Posterior vena cava (tissue), 2 donors: ENCODE results near the gene NKPD1. TPM values are rescaled to one million over a fixed set of nuclear protein-coding genes. Genes with fewer than 3 reads are reported as not detected.
"Not testable (repeated sequence)": the region's sequence is repeated elsewhere in the genome, so short reads cannot be mapped to it uniquely, and the experiment has no call there.

Experiments used
- DNase-seq: peaks from one replicate; pipeline ENCODE4 v3.0.0-alpha.2; 2020; ENCODE audit warnings: low spot score
- intact Hi-C, 2 donors: fragments of 100-400 bp; cut with DNase I; formaldehyde crosslinking; loops; one replicate each; pipeline versions ENCODE4 v1.14.1 to v1.14.2; 2022 to 2023
- total RNA-seq, 2 donors: library from RNA; stranded (reverse); fragmentation: NEBNext Ultra II Directional; extraction: Animal tissue kit (Norgen Biotek cat#: 25700); gene quantifications; one replicate each; pipeline ENCODE4 v1.2.1, GENCODE V29; 2021
- donor health status: DM: yes; HTN: yes; CAD: no.
- donor health status: DM: yes; HTN: yes; CAD: no.

NKPD1 gene
- total RNA-seq, 2 donors from 2014 or later: not detected

DNA sequence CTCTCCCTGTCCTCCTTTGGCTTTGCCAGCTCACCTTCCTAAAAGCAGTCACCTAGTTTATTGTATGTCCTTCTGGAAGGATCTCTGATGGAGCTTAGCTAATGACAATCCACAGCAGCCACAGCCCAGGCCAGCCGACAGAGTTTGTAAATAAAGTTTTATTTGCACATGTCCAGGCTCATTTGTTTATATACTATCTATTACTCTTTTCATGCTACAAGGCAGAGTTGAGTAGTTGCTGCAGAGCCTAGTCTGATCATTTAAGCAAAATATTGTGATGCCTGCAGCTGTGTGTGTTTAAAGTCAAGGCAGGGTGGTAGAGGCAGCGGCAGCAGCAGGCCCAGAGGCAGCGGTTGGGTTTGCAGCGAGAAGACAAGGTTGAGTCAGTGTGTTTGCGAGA is 32.6 kb downstream of the NKPD1 start:
- intact Hi-C loops: no loop called here
- DNase-seq: no peak

DNA sequence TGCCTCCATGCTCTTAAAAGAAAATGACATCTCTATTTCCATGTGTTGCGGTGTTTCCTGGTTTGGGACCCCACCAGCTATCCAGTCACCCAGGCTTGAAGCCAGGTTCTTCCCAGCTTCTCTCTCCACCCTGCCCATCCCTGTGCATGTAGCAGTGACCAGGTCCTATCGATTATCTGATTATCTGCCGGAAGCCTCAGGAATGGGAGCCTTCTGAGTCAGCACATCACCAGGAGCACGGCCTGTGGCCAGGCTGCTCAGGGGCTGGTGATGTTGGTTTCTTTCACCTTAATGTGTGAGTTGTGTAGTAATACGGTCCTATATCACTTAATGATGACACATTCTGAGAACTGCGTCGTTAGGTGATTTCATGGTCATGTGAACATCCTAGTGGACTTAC is 34.1 kb downstream of the NKPD1 start:
- DNase-seq: no peak
- intact Hi-C loops: no loop called here

DNA sequence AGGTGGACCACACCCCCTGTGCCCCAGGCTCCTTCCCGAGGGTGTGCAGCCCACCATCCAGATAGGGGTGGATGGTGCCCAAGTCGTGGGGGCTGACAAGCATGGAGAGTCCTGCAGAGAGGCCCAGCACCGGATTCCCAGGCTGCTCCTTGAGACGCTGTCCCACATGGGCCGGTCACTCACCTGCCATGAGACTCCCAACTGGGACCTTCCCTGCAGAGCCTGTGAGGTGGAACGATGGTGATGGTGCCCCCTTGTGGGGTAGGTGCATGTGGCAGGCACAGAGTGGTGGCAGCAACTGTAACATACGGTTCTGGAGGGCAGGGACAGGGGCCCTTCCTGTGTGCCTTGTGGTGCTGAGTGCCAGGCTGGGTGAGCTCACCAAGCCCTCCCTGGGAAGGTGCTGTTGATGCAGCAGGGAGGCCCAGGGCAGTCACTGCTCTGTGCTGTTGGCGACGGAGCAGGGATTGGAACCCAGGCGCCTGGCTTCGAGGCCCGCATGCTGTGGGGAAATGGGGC is 34.7 kb downstream of the NKPD1 start:
- intact Hi-C loops: no loop called here
- DNase-seq: no peak

DNA sequence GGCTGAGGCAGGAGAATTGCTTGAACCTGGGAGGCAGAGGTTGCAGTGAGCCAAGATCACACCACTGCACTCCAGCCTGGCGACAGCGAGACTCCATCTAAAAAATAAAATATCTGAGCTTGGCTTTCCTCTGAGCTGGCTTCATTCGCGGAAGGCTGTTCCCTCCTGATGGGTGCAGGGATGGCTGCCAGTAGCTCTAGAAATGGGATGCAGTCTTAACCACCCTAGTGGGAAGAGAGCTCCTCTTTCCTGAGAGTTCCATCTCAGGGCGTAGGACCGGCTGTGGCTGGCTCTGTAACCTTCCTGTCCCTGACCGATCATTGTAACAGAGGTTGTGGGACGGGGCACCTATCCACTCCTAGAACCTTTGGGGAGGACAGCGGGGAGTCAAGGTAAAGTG is 35.4 kb downstream of the NKPD1 start:
- intact Hi-C loops: no loop called here
- no peak for DNase-seq

DNA sequence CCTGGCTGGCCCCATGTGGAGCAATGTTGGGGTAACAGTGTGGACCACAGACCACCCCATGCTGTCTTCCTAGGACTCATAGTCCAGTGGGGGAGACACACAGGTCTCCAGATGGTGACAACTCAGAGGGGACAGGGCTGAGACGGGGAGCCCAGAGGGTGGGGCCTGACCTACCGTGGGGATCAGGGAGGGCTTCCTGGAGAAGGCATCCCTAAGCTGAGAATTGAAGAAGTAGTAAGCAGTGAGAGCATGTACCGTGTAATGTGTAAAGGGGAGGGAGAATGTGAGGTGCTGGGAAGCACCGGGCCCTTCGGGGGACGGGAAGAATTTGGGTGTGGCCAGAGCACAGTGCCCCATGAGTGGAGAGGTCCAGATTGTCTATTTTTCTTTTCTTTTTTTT is 36.8 kb downstream of the NKPD1 start:
- no peak for DNase-seq
- intact Hi-C loops: no loop called here

DNA sequence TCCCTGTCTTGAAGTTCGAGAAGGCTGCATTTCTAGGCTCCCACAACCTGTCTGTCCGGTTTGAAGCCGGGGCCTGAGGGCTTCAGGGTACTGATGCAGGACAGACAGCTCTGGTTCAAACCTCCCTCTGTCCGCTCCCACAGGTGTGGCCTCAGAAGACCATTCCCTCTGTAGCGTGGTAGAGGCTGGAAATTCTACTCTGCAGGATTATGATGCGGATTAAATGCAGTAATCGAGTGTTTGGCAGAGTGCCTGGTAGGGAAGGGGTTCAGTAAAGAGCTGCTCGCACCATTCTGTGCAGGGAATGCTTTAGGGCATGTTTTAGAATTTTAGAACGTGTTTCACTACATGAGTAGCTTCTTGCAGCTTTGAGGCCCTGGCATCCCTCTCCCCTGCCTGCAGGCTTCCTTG is 37.3 kb downstream of the NKPD1 start:
- intact Hi-C loops: no loop called here

DNA sequence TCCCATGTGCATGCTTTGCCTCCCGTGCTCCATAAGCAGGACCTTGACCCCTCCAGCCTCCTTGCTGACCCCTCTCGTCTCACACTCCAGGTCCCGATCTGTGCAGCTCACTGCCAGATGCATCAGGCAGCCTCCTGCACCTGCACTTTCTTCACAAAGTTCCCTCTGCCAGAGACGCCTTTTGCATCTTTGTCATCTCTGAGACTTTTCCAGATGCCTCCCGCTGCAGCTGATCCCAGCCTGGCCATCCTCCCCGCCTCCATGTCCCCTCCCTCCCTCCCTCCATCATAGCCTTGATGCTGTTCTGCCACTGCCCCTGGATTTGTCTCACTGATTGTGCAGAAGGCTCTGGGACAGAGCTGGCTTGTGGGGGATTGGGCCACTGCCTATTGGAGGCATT is 38.0 kb downstream of the NKPD1 start:
- DNase-seq: no peak
- intact Hi-C loops: no loop called here

More for the DNA sequence above, 37.3 kb downstream of the NKPD1 start:
- no peak for DNase-seq

DNA sequence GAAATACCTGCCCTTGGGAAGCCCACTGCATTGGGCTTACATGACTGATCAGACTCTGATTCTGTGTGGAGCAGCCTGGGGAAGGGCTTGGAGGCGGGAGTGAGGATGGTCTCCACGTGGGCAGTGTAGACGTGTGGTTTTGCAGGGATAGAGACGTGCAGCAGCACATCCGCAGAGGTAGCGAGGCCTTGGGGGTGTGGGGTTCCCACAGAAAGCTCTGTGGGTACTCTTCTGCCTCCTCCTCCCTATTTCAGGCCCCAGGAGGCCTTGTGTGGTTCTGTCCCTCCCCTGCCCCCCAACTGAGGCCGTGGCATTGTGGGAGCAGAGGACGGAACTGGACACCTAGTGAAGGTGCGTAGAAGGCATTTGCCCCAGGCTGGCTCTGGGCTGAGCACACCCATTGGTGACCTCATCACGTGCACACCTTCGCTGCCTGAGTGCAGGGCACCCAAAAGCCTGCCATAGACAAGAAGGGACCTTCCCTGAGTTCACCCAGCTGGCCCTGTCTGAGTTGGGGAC is 38.9 kb downstream of the NKPD1 start:
- intact Hi-C loops: no loop called here
- DNase-seq: no peak

DNA sequence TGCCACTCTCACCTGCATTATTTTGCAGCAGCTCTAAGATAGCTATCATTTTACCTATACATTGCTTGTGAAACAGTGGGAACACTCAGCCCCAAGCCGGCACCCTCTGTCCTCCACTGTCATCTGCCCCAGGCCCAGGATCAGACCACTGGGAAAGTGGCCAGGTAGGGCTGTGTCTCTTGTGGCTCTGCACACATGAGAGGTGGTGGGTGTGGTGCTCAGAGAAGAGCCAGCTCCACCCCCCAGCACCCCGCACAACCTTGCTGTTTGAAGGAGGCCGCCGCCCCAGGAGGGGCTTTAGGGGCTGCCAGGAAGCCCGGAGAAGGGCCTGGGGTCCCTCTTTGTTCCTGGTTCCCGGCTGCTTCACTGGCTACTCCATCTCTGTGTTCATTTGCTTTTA is 41.2 kb downstream of the NKPD1 start:
- intact Hi-C loops: no loop called here
- no peak for DNase-seq

DNA sequence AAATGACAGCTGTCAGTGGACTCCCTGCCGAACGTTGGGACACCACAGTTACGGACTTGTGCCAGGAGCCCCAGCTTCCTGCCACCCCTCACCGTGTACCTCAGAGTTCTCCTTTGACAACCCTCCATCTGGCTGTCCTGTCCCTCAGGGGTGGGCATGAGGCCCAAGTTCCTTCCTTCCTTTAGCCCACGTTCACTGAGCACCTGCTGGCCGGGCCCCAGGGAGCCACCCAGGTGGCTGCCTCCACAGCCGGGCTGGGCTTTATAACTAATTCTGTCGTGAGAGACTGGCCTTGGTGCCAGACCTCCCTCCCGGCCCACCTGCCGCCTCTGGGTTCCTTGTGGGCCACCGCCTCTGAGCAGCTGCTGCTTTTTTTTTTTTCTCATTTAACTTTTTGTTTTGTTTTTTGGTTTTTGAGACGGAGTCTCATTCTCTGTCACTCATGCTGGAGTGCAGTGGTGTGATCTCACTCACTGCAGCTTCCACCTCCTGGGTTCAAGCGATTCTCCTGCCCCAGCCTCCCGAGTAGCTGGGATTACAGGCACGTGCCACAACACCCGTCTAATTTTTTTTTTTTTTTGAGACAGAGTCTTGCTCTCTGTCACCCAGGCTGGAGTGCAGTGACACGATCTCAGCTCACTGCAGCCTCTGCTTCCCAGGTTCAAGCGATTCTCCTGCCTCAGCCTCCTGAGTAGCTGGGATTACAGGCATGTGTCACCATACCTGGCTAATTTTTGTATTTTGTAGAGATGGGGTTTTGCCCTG is 42.0 kb downstream of the NKPD1 start:
- DNase-seq, intact Hi-C loops: not testable (repeated sequence)

DNA sequence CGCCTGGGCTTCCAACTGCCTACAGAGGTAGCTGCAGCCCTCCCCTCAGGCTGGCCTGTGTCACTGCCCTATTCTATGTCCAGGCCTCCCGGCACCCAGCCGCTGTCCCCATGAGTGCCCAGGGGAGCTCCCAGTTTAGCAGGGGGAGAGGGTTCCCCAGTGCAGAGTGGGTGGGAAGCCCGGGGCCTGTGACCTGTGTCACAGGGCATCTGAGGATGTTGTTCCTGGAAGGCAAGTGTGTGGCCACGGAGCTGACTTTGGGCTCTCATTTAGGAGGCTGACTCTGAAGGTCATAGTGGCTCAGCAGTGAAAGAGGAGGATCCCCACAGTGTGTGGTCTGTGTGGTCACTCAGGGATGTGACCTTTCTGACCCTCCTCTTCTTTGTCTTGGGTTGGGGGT is 42.7 kb downstream of the NKPD1 start:
- no peak for DNase-seq
- intact Hi-C loops: no loop called here

DNA sequence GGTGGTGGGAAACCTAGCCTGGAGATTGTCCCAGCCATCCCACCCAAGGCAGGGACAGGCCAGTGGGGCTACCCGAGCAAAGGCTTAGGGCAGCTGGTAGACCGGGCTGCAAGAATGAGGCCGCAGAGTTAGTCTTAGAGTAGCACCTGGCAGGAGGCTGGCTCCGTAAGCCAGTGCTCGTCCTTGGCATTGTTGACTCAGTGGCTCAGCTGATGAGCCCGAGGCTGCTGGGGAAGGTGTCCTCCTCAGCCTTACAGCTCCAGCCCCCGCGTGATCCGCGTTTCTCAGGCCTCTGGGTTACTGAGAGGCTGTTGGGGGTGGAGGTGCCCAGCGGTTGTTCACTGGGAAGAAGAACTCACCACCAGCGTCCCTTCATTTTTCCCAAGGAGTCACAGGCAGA is 43.1 kb downstream of the NKPD1 start:
- intact Hi-C loops: no loop called here

DNA sequence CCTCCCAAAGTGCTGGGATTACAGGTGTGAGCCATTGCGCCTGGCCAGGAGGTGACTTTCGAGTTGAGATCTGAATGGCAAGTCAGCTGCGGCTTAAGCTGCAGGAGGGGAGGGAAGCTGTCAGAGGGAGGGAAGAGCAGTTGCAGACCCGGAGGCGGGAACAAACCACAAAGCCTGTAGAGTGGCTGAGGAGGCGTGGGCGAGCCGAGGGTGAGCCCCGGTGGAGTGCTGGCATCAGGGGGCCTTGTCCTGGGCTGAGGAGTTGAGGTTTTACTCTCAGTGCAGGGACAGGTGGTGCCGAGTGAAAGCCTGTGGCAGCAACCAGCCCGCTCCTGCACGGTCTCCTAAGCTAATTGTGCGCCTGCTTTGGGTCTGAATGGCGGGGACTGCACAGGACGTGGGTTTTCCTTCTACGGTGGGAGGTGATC is 43.6 kb downstream of the NKPD1 start:
- no peak for DNase-seq
- intact Hi-C loops: no loop called here

More for the DNA sequence above, 43.1 kb downstream of the NKPD1 start:
- DNase-seq: no peak

DNA sequence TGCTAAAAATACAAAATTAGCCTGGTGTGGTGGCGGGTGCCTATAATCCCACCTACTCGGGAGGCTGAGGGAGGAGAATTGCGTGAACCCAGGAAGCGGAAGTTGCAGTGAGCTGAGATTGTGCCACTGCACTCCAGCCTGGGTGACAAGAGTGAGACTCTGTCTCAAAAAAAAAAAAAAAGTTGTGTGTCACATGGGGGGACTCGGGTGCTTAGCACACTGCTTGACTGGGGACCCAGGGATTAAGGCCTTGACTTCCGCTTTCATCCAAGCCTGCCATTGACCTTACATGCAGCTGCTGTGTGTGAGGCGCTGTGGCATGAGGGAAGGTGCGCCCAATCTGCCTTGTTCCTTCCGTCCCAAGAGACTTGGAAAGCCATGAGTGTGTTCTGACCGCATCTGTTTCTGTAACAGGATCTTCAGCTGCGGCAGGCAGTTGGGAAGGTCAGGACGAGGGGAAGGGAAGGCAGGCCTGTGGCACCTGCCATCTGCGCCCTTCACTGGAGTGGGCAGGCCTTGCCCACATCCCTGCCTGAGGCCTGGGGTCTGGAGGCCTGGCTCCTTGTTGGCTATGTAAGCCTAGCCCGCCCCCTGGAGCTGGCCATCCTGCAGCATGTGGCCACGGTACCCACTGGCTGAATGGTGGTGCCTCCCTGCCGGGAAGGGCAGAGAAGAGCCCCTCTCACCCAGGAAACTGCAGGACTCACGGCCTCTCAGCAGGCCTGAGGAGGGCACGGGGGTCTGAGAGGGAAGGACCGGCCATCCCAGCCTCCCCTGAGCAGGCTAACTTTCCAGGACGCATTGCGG is 44.8 kb downstream of the NKPD1 start:
- intact Hi-C loops: no loop called here
- no peak for DNase-seq

DNA sequence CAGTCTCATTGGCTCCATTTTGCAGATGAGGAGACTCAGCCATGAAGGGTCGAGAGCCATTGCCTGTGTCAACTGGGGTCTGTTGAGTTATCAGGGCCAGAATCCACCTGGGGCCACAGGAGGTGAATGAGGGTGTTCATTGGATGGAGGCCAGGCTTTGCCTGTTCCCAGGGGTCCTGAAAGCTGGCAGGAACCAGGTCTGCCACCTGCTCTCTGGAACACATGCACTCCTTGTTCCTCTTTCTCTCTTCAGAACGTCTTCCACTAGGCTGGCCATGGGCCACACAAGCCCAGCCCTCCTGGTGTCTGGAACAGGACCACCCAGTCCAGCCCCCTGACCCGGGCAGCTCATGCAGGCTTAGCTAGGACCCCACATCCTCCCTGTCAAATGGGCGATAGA is 46.7 kb downstream of the NKPD1 start:
- intact Hi-C loops: no loop called here
- no peak for DNase-seq

DNA sequence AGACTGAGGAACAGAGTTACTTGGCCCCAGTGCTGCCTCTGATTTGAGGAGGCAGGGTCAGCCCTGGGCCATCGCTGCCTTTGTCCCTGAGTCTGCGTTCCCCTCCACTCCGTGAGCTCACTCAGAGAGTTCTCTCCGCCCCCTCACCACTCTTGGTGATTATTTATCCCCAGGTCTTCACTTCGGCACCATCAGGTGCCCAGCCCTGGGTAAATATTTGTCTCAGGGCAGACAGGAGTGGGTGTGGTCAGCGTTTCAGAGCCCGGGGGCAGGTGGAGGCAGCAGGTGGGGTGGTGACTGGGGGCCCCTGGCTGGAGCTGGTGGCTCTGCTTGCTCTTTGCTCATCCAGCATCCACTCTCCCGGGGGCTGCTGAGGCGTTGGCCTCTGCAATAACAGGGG is 47.2 kb downstream of the NKPD1 start:
- intact Hi-C loops: no loop called here

DNA sequence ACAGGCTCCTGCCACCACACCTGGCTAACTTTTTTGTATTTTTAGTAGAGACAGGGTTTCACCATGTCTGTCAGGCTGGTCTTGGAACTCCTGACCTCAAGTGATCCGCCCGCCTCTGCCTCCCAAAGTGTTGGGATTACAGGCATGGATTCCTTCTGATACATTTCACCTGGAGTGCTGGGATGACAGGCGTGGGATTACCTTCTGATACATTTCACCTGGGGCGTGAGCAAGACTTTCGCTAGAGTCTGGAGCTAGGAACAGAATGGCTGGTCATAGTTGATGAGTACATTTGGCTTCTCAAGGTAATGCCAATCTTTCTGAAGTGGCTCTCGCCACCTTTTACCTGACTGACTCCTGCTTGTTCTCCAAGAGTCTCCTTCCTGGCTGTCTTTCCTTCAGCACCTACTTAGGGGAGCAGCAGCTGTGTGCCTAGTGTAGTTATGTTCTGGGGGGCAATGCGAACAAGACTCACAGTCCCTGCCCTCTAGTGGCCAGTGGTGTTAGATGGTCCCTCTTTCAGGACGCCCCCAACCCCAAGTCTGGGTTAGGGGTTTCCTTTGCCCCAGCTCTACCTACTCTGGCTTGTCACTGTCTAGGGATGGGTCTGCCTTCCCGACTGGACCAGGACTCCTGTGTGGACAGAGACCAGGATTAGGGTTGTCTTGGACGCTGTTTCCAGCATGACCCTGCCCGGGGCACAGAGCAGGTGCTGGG is 48.5 kb downstream of the NKPD1 start:
- DNase-seq: no peak
- intact Hi-C loops: no loop called here

More for the DNA sequence above, 47.2 kb downstream of the NKPD1 start:
- DNase-seq: no peak
